H1 (cell line): Measurements from ENCODE around the gene ASS1. TPM values are rescaled to one million over a fixed set of nuclear protein-coding genes. Genes with fewer than 3 reads are reported as not detected.

ENCODE experiments used
- CTCF ChIA-PET: fragments of 300-600 bp; sonication (Branson Sonifier 250); formaldehyde crosslinking; loops from one replicate; lab custom pipeline; 2021; ENCODE audit not compliant: partially characterized antibody; lab: Charles Lee
- POLR2A ChIA-PET: fragments of 300-600 bp; sonication (Branson Sonifier 250); formaldehyde crosslinking; loops from one replicate; lab custom pipeline; 2021; ENCODE audit warnings: inconsistent platforms; ENCODE audit not compliant: partially characterized antibody; lab: Charles Lee
- DNase-seq, 2 experiments: peaks; one replicate each; pipeline versions ENCODE4 v3.0.0 to v3.0.0-alpha.2; 2010 to 2022; ENCODE audit warnings: low spot score in 2 of 2, low read depth in 1 of 2, mixed read lengths in 1 of 2
- FAIRE-seq: peaks from 2 replicates; lab custom pipeline; 2011; peaks lifted over from hg19 to GRCh38; lab: Jason Lieb, UNC
- H2AFZ ChIP-seq: 2 replicates; pipeline ENCODE4 v1.8.1; 2012; ENCODE audit warnings: low read length, inconsistent platforms
- H2AK5ac ChIP-seq: 2 replicates; pipeline ENCODE4 v1.6.1; 2013; ENCODE audit warnings: low read depth, low read length
- H2BK120ac ChIP-seq: replicated peaks from 2 replicates; pipeline ENCODE3; 2013; ENCODE audit warnings: low read depth, low read length, inconsistent platforms
- H2BK12ac ChIP-seq: 2 replicates; pipeline ENCODE4 v1.6.1; 2013; ENCODE audit warnings: low read depth, low read length
- H2BK15ac ChIP-seq: 2 replicates; pipeline ENCODE4 v1.6.1; 2013; ENCODE audit warnings: low read length
- H2BK20ac ChIP-seq: 2 replicates; pipeline ENCODE4 v1.6.1; 2013; ENCODE audit warnings: low read length
- H2BK5ac ChIP-seq: 2 replicates; pipeline ENCODE4 v1.6.1; 2013; ENCODE audit warnings: low read depth, low read length
- H3K14ac ChIP-seq: 2 replicates; pipeline ENCODE4 v1.6.1; 2013; ENCODE audit warnings: inconsistent platforms; ENCODE audit not compliant: insufficient read length
- H3K18ac ChIP-seq: 2 replicates; pipeline ENCODE4 v1.6.1; 2013; ENCODE audit warnings: low read length; ENCODE audit errors: extremely low read depth
- H3K23ac ChIP-seq: 2 replicates; pipeline ENCODE4 v1.6.1; 2013; ENCODE audit warnings: inconsistent platforms; ENCODE audit not compliant: insufficient read length
- H3K23me2 ChIP-seq: 2 replicates; pipeline ENCODE4 v1.6.1; 2013; ENCODE audit warnings: low read depth, low read length
- H3K27ac ChIP-seq: 2 replicates; pipeline ENCODE4 v1.6.1; 2011; ENCODE audit warnings: low read depth, low read length, inconsistent platforms
- H3K27me3 ChIP-seq, 4 experiments: replicated peaks in 1 of 4; 1 replicate in 1 of 4; 2 replicates in 3 of 4; pipeline versions ENCODE4 v1.6.1 to v1.8.1; 2011 to 2013; ENCODE audit warnings: low read length in 3 of 4, mild to moderate bottlenecking in 3 of 4, inconsistent platforms in 2 of 4, mixed read lengths in 2 of 4, moderate library complexity in 1 of 4; ENCODE audit not compliant: control insufficient read depth in 3 of 4, insufficient read depth in 3 of 4; ENCODE audit errors: extremely low read depth in 1 of 4
- H3K36me3 ChIP-seq, 4 experiments: 2 replicates each; pipeline versions ENCODE4 v1.6.1 to v1.8.1; 2011 to 2013; ENCODE audit warnings: mild to moderate bottlenecking in 4 of 4, low read length in 3 of 4, moderate library complexity in 2 of 4, control low read depth in 1 of 4, inconsistent platforms in 1 of 4; ENCODE audit not compliant: insufficient read depth in 4 of 4, control insufficient read depth in 2 of 4
- H3K4ac ChIP-seq: replicated peaks from 2 replicates; pipeline ENCODE3; 2013; ENCODE audit warnings: low read length, low read depth, mixed read lengths, inconsistent platforms; ENCODE audit not compliant: insufficient read length
- H3K4me1 ChIP-seq, 4 experiments: replicated peaks in 1 of 4; 1 replicate in 1 of 4; 2 replicates in 3 of 4; pipeline versions ENCODE4 v1.6.1 to v1.8.1; 2011 to 2013; ENCODE audit warnings: low read length in 3 of 4, inconsistent platforms in 2 of 4, mixed read lengths in 1 of 4; ENCODE audit not compliant: insufficient read depth in 4 of 4, control insufficient read depth in 3 of 4
- H3K4me2 ChIP-seq, 2 experiments: 2 replicates each; pipeline versions ENCODE4 v1.6.1 to v1.8.1; 2011 to 2013; ENCODE audit warnings: low read depth in 2 of 2, low read length in 2 of 2, control low read depth in 1 of 2, inconsistent platforms in 1 of 2, mild to moderate bottlenecking in 1 of 2; ENCODE audit not compliant: insufficient read depth in 1 of 2
- H3K4me3 ChIP-seq, 4 experiments: fragments of 200-600, 300-600 bp in 1 of 4; sonication (generic), shearing (Covaris generic), sonication (Bioruptor Twin) in 1 of 4; 2 replicates each; pipeline versions ENCODE4 v1.5.1 to v1.8.1; 2011 to 2016; ENCODE audit warnings: low read length in 4 of 4, low read depth in 3 of 4, control low read depth in 2 of 4, inconsistent platforms in 2 of 4, mild to moderate bottlenecking in 2 of 4, mixed read lengths in 1 of 4, moderate library complexity in 1 of 4; ENCODE audit not compliant: insufficient read depth in 2 of 4; ENCODE audit errors: extremely low read depth in 1 of 4
- H3K56ac ChIP-seq: replicated peaks from 2 replicates; pipeline ENCODE3; 2013; ENCODE audit warnings: low read depth, mild to moderate bottlenecking, mixed read lengths, low read length, inconsistent platforms; ENCODE audit not compliant: insufficient read length
- H3K79me1 ChIP-seq: 2 replicates; pipeline ENCODE4 v1.6.1; 2013; ENCODE audit warnings: low read depth, low read length, control low read depth
- H3K79me2 ChIP-seq, 2 experiments: 2 replicates each; pipeline versions ENCODE4 v1.6.1 to v1.8.1; 2012 to 2013; ENCODE audit warnings: low read length in 2 of 2, mild to moderate bottlenecking in 2 of 2, inconsistent platforms in 1 of 2; ENCODE audit not compliant: insufficient read depth in 2 of 2, control insufficient read depth in 1 of 2
- H3K9ac ChIP-seq, 4 experiments: replicated peaks in 1 of 4; 1 replicate in 1 of 4; 2 replicates in 3 of 4; pipeline versions ENCODE4 v1.6.1 to v1.8.1; 2011 to 2013; ENCODE audit warnings: low read depth in 3 of 4, low read length in 3 of 4, control low read depth in 2 of 4, mild to moderate bottlenecking in 2 of 4, moderate library complexity in 2 of 4, inconsistent platforms in 1 of 4; ENCODE audit errors: extremely low read depth in 1 of 4
- H3K9me3 ChIP-seq, 2 experiments: 2 replicates each; pipeline versions ENCODE4 v1.6.1 to v1.8.1; 2012 to 2013; ENCODE audit warnings: mild to moderate bottlenecking in 2 of 2, moderate library complexity in 2 of 2, control low read depth in 1 of 2, inconsistent platforms in 1 of 2, low read depth in 1 of 2, low read length in 1 of 2, mixed read lengths in 1 of 2; ENCODE audit not compliant: insufficient read depth in 2 of 2
- H4K20me1 ChIP-seq, 2 experiments: replicated peaks in 1 of 2; 2 replicates each; pipeline versions ENCODE3 to v1.8.1; 2011 to 2013; ENCODE audit warnings: inconsistent platforms in 2 of 2, low read length in 2 of 2, mild to moderate bottlenecking in 1 of 2; ENCODE audit not compliant: insufficient read depth in 2 of 2, control insufficient read depth in 1 of 2
- H4K5ac ChIP-seq: 2 replicates; pipeline ENCODE4 v1.6.1; 2013; ENCODE audit warnings: low read length, low read depth, mixed read lengths, inconsistent platforms; ENCODE audit not compliant: insufficient read length
- H4K8ac ChIP-seq: 2 replicates; pipeline ENCODE4 v1.8.0; 2013; ENCODE audit warnings: mild to moderate bottlenecking, moderate library complexity, low read length, inconsistent platforms; ENCODE audit not compliant: insufficient read depth; ENCODE audit errors: extremely low read depth
- H4K91ac ChIP-seq: replicated peaks from 2 replicates; pipeline ENCODE3; 2013; ENCODE audit warnings: low read length, mixed read lengths, inconsistent platforms; ENCODE audit not compliant: insufficient read length
- ATF2 ChIP-seq: IDR thresholded peaks from 2 replicates; pipeline ENCODE4 v1.6.1; 2012; ENCODE audit warnings: low read length, inconsistent platforms
- ATF3 ChIP-seq: IDR thresholded peaks from 2 replicates; pipeline ENCODE4 v1.6.1; 2011; ENCODE audit warnings: low read depth, mild to moderate bottlenecking, low read length; ENCODE audit not compliant: insufficient read depth
- CTCF ChIP-seq, 3 experiments: IDR thresholded peaks; 1 replicate in 2 of 3; 2 replicates in 1 of 3; pipeline versions ENCODE4 v1.5.1 to v1.6.1; 2011; ENCODE audit warnings: low read length in 3 of 3, mild to moderate bottlenecking in 3 of 3, inconsistent platforms in 2 of 3, low read depth in 1 of 3, moderate library complexity in 1 of 3; ENCODE audit not compliant: insufficient read depth in 1 of 3; ENCODE audit errors: control extremely low read depth in 1 of 3
- RFX5 ChIP-seq: IDR thresholded peaks from 2 replicates; pipeline ENCODE4 v1.6.1; 2011; ENCODE audit warnings: low read depth, low read length, improper control_type of control experiment, borderline replicate concordance
- SIRT6 ChIP-seq: IDR thresholded peaks from one replicate; pipeline ENCODE4 v1.7.1; 2012; ENCODE audit warnings: low read length, inconsistent platforms
- TEAD4 ChIP-seq: IDR thresholded peaks from 2 replicates; pipeline ENCODE4 v1.6.1; 2012; ENCODE audit warnings: low read depth, low read length, inconsistent platforms, mixed read lengths
- USF2 ChIP-seq: IDR thresholded peaks from 2 replicates; pipeline ENCODE4 v1.6.1; 2011; ENCODE audit warnings: low read length, improper control_type of control experiment
- WGBS, 2 experiments: shearing (Covaris generic) in 1 of 2; methylation state at CpG; one replicate each; pipeline versions ENCODE4 v1.1.6 to v1.1.7; 2013 to 2015; ENCODE audit warnings: low lambda C conversion rate in 2 of 2, mixed read lengths in 2 of 2, inconsistent platforms in 1 of 2, low coverage in 1 of 2, missing lambda C conversion rate in 1 of 2; ENCODE audit not compliant: insufficient replicate concordance in 2 of 2, insufficient coverage in 1 of 2, insufficient read length in 1 of 2; ENCODE audit errors: extremely low coverage in 1 of 2, missing lambda C conversion rate in 1 of 2; 5-methylcytosine and 5-hydroxymethylcytosine counted together
- polyA plus RNA-seq, 7 experiments: library from polyadenylated mRNA; depleted of rRNA in 3 of 7; stranded (reverse) in 5 of 7; unstranded in 2 of 7; fragments of >200 nt in 5 of 7; fragments of 200-250 nt in 2 of 7; gene quantifications; 1 replicate in 5 of 7; 2 replicates in 1 of 7; 4 replicates in 1 of 7; pipeline versions ENCODE4 v1.2.1 to v1.2.3, GENCODE V29; 2011 to 2013; ENCODE audit warnings: missing spikeins in 2 of 7, mixed read lengths in 2 of 7
- total RNA-seq: library from RNA; stranded (reverse); fragmentation: NEBNext Ultra II Directional; extraction: Animal tissue kit (Norgen Biotek cat#: 25700); gene quantifications from 2 replicates; pipeline ENCODE4 v1.2.1, GENCODE V29; 2021

ASS1 gene
- total and polyA plus RNA-seq, 2 of the 8 experiments (the other 6 are each of a cell fraction or from before 2014, with no cell fraction given): 108 to 296 TPM

GRCh38 chr9:130490981-130491380 is 46.2 kb downstream of the ASS1 start:
- H3K18ac ChIP-seq: no peak overlapping the region
- POLR2A ChIA-PET: interaction anchor here (1.8 kb wide), 1 partner anchor 26 kb away, joined by 5 read pairs; no protein-coding TSS in a partner anchor
- H3K9me3 ChIP-seq: peaks cover 7% of the 10 kb centered on the region in 2 experiments; a peak in 3 of 4 replicates
- H2BK20ac ChIP-seq: no peak overlapping the region
- H3K9ac ChIP-seq: no peak overlapping the region
- H2BK120ac ChIP-seq: no peak overlapping the region
- no peak overlapping the region for H2BK12ac ChIP-seq
- H3K4me1 ChIP-seq: no peaks in the 10 kb centered on the region
- H3K27me3 ChIP-seq: no peaks in the 10 kb centered on the region
- no peak overlapping the region for H3K56ac ChIP-seq
- H4K91ac ChIP-seq: no peak overlapping the region
- no peaks in the 10 kb centered on the region for H3K79me2 ChIP-seq
- no peak overlapping the region for H2BK5ac ChIP-seq
- no peak overlapping the region for H2AFZ ChIP-seq
- no peaks in the 10 kb centered on the region for H4K20me1 ChIP-seq
- H4K5ac ChIP-seq: no peak overlapping the region
- H3K23me2 ChIP-seq: no peaks in the 10 kb centered on the region
- H3K14ac ChIP-seq: no peak overlapping the region
- DNase-seq (no peak), FAIRE-seq (no peak)
- H2AK5ac ChIP-seq: no peak overlapping the region
- no peak overlapping the region for H3K4me2 ChIP-seq
- peaks cover 3 to 55% (median 13%) of the 10 kb centered on the region in 4 experiments; a peak in 6 of 8 replicates for H3K36me3 ChIP-seq
- no peak overlapping the region for H3K4me3 ChIP-seq
- CTCF ChIA-PET: interaction anchor here (0.6 to 1.5 kb wide), 5 partner anchors 10 to 391 kb away, joined by 3 to 5 read pairs (median 3); no protein-coding TSS in a partner anchor
- no peak overlapping the region for H3K23ac ChIP-seq
- H3K79me1 ChIP-seq: no peaks in the 10 kb centered on the region; the same call in 1 of the 2 replicates
- H3K27ac ChIP-seq: no peak overlapping the region
- 95% methylated on average over 19 of the region's 19 CpGs; no CpG with 5 or more reads in 1 of the 2 experiments for WGBS, 2 experiments
- no peak overlapping the region for H3K4ac ChIP-seq
- H4K8ac ChIP-seq: no peak overlapping the region
- H2BK15ac ChIP-seq: no peak overlapping the region
- TF ChIP-seq ATF2 (no peak), ATF3 (no peak), TEAD4 (no peak), CTCF (IDR thresholded peaks at IDR 0.05; ENCODE audit: control extremely low read depth in 1 of 3, insufficient read depth in 1 of 3, low read depth in 1 of 3, low read length in 3 of 3) (no peak), USF2 (no peak), RFX5 (no peak), SIRT6 (no peak)
